PC-9 (cell line): ENCODE data around the gene NDUFAF4.

Experiments
- CTCF ChIP-seq: fragments of 200-600 bp; sonication (generic); conservative IDR thresholded peaks from 2 replicates; pipeline ENCODE4 v1.6.1; 2017; ENCODE audit warnings: mixed run types, antibody characterized with exemption, mild to moderate bottlenecking, moderate library complexity
- EZH2 ChIP-seq: fragments of 200-600 bp; sonication (generic); IDR thresholded peaks from 2 replicates; pipeline ENCODE4 v1.8.0; 2017; ENCODE audit warnings: antibody characterized with exemption, low read depth

- TF ChIP-seq CTCF (no peak), EZH2 (no peak)
Observed at GRCh38 chr6:96878143-96878542, 19.5 kb downstream of the NDUFAF4 start.
